ENCODE data around the gene FITM1. TPM values are rescaled to one million over a fixed set of nuclear protein-coding genes. Genes with fewer than 3 reads are reported as not detected.

FITM1 gene
- polyA plus RNA-seq, 2 of the 4 experiments (the other 2 are of a cell fraction), result 0.06 TPM; not detected in 1

DNA sequence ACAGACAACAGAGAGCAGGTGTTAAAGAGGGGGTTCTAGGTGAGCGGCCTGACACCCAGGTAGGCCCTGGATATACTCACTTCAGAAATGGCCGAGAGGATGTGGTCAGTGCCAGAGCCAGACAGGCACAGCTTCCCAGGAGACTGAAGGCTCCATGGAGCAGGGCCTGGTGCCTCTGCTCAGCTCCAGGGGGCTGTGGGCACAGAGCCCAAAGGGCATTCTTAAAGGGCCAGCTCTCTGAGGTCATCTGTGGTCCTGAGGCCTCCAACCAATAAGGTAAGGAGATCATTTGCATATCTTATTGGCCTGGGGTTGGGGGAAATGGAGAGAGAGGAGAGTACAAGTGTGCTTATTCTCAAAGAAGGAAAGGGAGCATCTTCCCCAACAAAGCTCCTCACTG lies 46.0 kb upstream of the FITM1 start:
- peaks cover 15% of the 10 kb centered on the region for H3K4me1 ChIP-seq
- ChIA-PET CTCF (interaction anchor here (0.7 to 8.4 kb wide), 6 partner anchors 11 to 201 kb away, joined by 3 to 106 read pairs (median 9); no protein-coding TSS in a partner anchor), POLR2A (no interaction called here)
- H3K27ac ChIP-seq, result no peak overlapping the region
- no peak overlapping the region for H3K4me2 ChIP-seq
- TF ChIP-seq KDM1A (IDR thresholded peaks at IDR 0.05; ENCODE audit: low read depth) (no peak), RNF2 (IDR thresholded peaks at IDR 0.05; ENCODE audit: borderline replicate concordance, low read depth) (no peak), MAZ (IDR thresholded peaks at IDR 0.05; ENCODE audit: borderline replicate concordance, low read depth, low read length) (no peak)
- TF ChIP-seq, protein P1, sequence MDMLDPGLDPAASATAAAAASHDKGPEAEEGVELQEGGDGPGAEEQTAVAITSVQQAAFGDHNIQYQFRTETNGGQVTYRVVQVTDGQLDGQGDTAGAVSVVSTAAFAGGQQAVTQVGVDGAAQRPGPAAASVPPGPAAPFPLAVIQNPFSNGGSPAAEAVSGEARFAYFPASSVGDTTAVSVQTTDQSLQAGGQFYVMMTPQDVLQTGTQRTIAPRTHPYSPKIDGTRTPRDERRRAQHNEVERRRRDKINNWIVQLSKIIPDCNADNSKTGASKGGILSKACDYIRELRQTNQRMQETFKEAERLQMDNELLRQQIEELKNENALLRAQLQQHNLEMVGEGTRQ (IDR thresholded peaks at IDR 0.05), result no peak
- TF ChIP-seq, protein P2, sequence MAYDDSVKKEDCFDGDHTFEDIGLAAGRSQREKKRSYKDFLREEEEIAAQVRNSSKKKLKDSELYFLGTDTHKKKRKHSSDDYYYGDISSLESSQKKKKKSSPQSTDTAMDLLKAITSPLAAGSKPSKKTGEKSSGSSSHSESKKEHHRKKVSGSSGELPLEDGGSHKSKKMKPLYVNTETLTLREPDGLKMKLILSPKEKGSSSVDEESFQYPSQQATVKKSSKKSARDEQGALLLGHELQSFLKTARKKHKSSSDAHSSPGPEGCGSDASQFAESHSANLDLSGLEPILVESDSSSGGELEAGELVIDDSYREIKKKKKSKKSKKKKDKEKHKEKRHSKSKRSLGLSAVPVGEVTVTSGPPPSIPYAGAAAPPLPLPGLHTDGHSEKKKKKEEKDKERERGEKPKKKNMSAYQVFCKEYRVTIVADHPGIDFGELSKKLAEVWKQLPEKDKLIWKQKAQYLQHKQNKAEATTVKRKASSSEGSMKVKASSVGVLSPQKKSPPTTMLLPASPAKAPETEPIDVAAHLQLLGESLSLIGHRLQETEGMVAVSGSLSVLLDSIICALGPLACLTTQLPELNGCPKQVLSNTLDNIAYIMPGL (CRISPR knock-in tag; IDR thresholded peaks at IDR 0.05; ENCODE audit: borderline replicate concordance), result no peak
- ATAC-seq (no peak), FAIRE-seq (no peak), DNase-seq (ENCODE audit: low read depth in 1 of 2, low spot score in 1 of 2) (no peak)
- no peaks in the 10 kb centered on the region for H3K9me3 ChIP-seq
- 82% methylated on average over 2 of the region's 2 CpGs for WGBS (ENCODE audit: missing lambda C conversion rate)
- H3K4me3 ChIP-seq, result no peak overlapping the region

DNA sequence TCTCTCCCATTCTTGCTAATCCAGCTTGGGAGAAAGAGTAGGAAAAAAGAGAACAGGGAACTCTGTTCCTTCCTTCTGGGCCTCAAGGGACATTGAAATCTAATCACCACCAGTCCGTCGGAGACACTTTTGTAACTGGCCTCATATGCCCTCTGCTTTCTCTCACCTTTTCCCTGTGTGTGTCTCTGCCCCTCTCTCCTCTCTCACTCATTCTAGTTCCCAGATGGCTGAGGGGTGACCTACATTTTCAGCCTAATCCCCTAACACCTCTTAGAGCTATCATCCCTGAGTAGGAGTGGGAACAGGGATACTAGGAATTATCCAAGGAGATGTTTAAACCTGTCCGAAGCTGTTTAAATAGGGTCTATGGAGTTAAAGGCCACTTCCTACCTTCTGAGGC lies 45.2 kb upstream of the FITM1 start:
- TF ChIP-seq CBX2 (IDR thresholded peaks at IDR 0.05; ENCODE audit: borderline replicate concordance, low read depth) (no peak), HEYL (CRISPR knock-in tag; IDR thresholded peaks at IDR 0.05) (no peak), ESRRA (IDR thresholded peaks at IDR 0.05; ENCODE audit: borderline replicate concordance, low read length) (no peak), RCOR1 (IDR thresholded peaks at IDR 0.05; ENCODE audit: low read depth, low read length) (no peak)
- TF ChIP-seq, protein P3, sequence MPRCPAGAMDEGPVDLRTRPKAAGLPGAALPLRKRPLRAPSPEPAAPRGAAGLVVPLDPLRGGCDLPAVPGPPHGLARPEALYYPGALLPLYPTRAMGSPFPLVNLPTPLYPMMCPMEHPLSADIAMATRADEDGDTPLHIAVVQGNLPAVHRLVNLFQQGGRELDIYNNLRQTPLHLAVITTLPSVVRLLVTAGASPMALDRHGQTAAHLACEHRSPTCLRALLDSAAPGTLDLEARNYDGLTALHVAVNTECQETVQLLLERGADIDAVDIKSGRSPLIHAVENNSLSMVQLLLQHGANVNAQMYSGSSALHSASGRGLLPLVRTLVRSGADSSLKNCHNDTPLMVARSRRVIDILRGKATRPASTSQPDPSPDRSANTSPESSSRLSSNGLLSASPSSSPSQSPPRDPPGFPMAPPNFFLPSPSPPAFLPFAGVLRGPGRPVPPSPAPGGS (IDR thresholded peaks at IDR 0.05), result no peak
- peaks cover 12% of the 10 kb centered on the region for H3K4me1 ChIP-seq
- no peak for ATAC-seq
- FAIRE-seq, result no peak
- H3K4me2 ChIP-seq, result no peak overlapping the region
- POLR2A ChIA-PET, result no interaction called here
- DNase-seq (ENCODE audit: low read depth in 1 of 2, low spot score in 1 of 2), result no peak
- WGBS (ENCODE audit: missing lambda C conversion rate), result 90% methylated on average over 3 of the region's 3 CpGs
- CTCF ChIA-PET, result interaction anchor here (1.4 to 8.4 kb wide), 6 partner anchors 10 to 28 kb away, joined by 3 to 106 read pairs (median 10); no protein-coding TSS in a partner anchor
- H3K4me3 ChIP-seq, result no peak overlapping the region
- H3K9me3 ChIP-seq, result no peaks in the 10 kb centered on the region
- H3K27ac ChIP-seq, result no peak overlapping the region

DNA sequence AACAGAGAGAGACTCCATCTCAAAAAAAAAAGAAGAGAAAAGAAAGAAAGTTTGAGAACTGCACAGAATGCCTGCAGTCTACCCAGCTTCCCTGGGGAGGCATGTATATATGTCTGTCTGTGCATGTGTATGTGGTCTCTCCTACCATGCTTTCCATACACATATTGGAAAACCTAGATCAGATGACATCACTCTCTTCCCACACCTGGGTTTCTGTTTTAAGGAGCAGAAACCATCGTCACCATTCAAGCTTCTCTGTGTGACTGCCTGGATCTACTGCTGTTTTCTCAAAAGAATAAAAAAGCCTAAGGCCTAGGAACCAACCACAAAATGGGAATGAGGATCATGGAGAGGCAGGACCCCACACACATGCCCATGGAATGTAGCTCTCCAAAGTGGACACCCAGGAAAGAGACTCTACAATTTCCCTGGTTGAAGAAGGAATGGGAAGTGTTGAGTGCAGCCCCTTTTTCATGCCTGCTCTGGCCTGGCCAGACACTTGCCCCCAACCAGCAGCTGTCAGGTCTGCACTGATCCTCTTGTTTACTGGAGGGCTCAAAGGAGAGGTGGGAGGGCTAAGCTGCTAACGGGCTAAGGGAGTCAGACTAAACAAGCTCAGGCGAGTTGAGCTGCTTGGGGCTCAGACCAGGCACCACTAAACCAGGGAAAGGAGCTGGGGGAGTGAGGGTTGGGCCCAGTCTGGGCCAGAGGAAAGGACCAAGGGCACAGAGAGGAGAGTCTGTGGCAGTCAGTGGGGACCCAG lies 44.1 kb upstream of the FITM1 start:
- CTCF ChIA-PET, result interaction anchor here (0.5 to 8.4 kb wide), 8 partner anchors 11 to 109 kb away, joined by 3 to 106 read pairs (median 6); no protein-coding TSS in a partner anchor
- ATAC-seq, result no peak
- Histone ChIP-seq H3K4me3 (no peak overlapping the region), H3K9me3 (no peaks in the 10 kb centered on the region), H3K4me2 (no peak overlapping the region), H3K4me1 (peaks cover 5% of the 10 kb centered on the region), H3K27ac (no peak overlapping the region)
- TF ChIP-seq MAFK (IDR thresholded peaks at IDR 0.05; ENCODE audit: partially characterized antibody) (no peak), RFX5 (IDR thresholded peaks at IDR 0.05) (no peak), CBX8 (IDR thresholded peaks at IDR 0.05) (no peak), KDM1A (IDR thresholded peaks at IDR 0.05; ENCODE audit: low read depth) (no peak), CHD2 (IDR thresholded peaks at IDR 0.05; ENCODE audit: low read length, partially characterized antibody) (no peak), HDAC2 (IDR thresholded peaks at IDR 0.05) (no peak), POLR2A (IDR thresholded peaks at IDR 0.05; ENCODE audit: low read length) (no peak), CEBPB (IDR thresholded peaks at IDR 0.05) (no peak)
- TF ChIP-seq, protein P4, sequence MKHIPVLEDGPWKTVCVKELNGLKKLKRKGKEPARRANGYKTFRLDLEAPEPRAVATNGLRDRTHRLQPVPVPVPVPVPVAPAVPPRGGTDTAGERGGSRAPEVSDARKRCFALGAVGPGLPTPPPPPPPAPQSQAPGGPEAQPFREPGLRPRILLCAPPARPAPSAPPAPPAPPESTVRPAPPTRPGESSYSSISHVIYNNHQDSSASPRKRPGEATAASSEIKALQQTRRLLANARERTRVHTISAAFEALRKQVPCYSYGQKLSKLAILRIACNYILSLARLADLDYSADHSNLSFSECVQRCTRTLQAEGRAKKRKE (CRISPR knock-in tag; IDR thresholded peaks at IDR 0.05; ENCODE audit: low read depth), result no peak
- TF ChIP-seq, protein P2 (CRISPR knock-in tag; IDR thresholded peaks at IDR 0.05; ENCODE audit: borderline replicate concordance), result no peak
- POLR2A ChIA-PET, result no interaction called here
- WGBS (ENCODE audit: missing lambda C conversion rate), result 59% methylated on average over 3 of the region's 3 CpGs
- DNase-seq (ENCODE audit: low read depth in 1 of 2, low spot score in 1 of 2), result no peak
- FAIRE-seq, result no peak

Measured in A549 (cell line).